Stimulated activated CD8-positive, alpha-beta memory T cell treated with anti-CD3 and anti-CD28 coated beads, Interleukin-15, amount 100 ng/mL, for 48 hours (primary cell): ENCODE data around the gene ACSS1.

Source experiments
- DNase-seq, 2 donors: peaks; one replicate each; pipeline ENCODE4 v3.0.0-alpha.2; 2020; ENCODE audit warnings: low read depth in 2 of 2

The ACSS1 gene

GRCh38 chr20:25030649-25031207 is 27.2 kb downstream of the ACSS1 start:
- DNase-seq: no peak

DNA sequence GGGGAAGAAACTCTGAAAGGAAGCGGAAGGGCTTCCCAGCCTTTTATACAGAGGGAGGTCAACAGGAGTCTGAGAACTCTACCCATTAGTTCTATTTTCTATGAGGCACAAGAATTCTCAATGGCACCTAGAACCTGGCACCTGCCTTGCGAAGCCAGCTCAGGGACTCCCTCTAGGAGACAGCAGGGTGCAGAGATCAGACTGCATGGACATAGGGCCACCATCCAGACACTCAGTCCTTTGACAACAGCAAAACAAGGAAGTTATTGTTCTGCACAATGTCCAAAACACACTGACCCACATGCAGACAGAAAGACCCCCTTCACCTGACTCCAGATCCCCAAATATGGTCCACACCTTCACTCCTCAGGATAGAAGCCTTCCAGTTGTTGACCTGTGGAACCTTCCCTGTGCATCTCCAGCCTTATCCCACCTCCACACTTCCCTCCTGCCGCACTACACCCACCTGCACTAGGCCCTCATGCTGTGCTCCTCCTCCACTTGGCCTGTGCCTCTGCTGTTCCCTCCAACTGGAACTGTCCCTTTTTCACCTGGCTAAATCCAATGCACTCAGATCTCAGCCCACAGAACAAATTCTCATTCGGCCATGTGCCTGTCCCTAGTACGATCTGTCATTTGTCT is 27.8 kb downstream of the ACSS1 start:
- DNase-seq: no peak

GRCh38 chr20:25025986-25026605 is 31.8 kb downstream of the ACSS1 start:
- no peak for DNase-seq

- DNase-seq: no peak
These were observed 32.7 kb downstream of the ACSS1 start for GRCh38 chr20:25025091-25025861.

- no peak for DNase-seq
These were observed 33.8 kb downstream of the ACSS1 start for GRCh38 chr20:25024171-25024570.

- DNase-seq: no peak
These were observed 34.6 kb downstream of the ACSS1 start for GRCh38 chr20:25023356-25023755.

GRCh38 chr20:25022680-25023079 is 35.3 kb downstream of the ACSS1 start:
- DNase-seq: no peak

DNA sequence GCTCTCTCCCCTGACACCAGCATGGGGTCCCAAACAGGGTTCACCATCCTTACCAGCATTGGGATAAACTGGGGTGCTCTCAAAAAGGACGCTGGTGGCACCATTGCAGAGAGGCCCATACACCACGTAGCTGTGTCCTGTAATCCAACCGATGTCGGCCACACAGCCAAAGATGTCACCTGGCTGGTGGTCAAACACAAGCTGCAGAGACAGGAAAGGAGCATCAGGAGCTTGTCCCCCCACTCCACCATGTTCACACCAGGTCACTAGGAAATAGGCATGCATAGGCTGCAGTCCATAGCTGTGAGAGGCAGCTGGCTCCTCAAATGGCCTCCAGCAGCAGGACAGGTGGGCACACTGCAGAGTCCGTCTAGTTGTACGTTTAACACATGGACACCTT is 36.6 kb downstream of the ACSS1 start:
- DNase-seq: no peak

GRCh38 chr20:25020901-25021301 is 37.0 kb downstream of the ACSS1 start:
- DNase-seq: no peak

GRCh38 chr20:25020345-25020744 is 37.6 kb downstream of the ACSS1 start:
- no peak for DNase-seq

GRCh38 chr20:25019381-25020155 is 38.4 kb downstream of the ACSS1 start:
- no peak for DNase-seq

DNA sequence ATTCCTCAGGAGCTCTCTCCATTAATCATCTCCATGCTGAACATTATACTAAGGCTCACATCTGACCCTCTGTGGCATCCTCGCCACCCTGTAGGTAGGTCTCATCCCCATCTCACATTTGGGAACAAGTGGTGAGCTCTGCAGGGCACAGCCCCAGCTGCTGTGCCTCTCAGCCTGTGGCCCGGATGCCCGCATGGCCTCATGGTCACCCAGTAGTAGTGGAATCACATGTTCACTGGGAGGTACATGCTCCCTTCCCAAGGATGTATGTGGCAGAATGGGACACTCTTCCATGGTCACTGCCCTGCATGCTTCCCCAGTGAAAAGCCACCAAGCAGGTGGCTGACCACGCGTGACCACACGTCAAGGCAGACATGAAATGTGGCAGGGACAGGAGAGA is 39.1 kb downstream of the ACSS1 start:
- no peak for DNase-seq

GRCh38 chr20:25018425-25018824 is 39.5 kb downstream of the ACSS1 start:
- DNase-seq: no peak

GRCh38 chr20:25017257-25017803 is 40.6 kb downstream of the ACSS1 start:
- no peak for DNase-seq

GRCh38 chr20:25016471-25016870 is 41.5 kb downstream of the ACSS1 start:
- DNase-seq: no peak

DNA sequence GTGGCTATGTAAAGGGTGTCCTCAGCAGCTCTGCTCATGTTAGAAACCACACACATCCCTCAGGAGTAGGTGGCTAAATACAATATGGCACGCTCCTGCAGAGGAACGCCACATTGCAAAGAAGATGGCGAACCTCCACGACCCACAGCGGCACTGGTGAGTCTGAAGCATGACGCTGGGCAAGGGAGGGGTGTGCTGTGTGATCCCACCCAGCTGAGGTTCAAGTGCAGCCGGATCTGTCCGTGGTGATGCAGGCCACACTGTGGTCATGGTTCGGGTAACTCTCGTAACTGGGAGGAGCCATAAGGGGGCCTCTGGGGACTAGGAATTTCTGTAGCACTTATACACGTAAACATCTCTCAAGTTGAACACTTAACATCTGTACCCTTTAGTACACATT is 42.0 kb downstream of the ACSS1 start:
- no peak for DNase-seq

- DNase-seq: no peak
These were observed 43.1 kb downstream of the ACSS1 start for GRCh38 chr20:25014816-25015215.

GRCh38 chr20:25013478-25014380 is 44.2 kb downstream of the ACSS1 start:
- DNase-seq: no peak

DNA sequence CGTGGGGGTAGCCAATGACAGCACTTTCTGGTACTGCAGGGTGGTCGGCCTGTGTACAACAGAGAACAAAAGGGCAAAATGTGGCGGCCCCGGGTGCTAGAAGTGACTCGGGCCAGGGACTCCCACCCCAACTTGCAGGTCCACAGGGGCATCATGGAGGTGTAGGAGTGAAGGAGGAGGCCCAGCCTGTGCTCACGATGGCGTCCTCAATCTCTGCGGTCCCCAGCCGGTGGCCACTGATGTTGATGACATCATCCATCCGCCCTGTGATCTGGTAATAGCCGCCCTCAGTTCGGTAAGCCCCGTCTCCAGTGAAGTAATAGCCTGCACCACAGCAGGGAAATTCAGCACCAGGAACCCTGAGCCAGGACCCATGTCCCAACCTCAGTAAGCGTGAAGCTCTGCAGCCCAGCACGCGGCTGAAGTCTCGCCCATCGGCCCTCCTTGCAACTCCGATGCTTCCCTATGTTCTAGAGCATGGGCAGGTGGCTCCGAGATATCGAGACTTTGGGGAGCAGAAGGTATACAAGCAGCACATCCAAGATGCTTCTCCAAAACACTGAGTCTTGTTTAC is 45.2 kb downstream of the ACSS1 start:
- DNase-seq: no peak

DNA sequence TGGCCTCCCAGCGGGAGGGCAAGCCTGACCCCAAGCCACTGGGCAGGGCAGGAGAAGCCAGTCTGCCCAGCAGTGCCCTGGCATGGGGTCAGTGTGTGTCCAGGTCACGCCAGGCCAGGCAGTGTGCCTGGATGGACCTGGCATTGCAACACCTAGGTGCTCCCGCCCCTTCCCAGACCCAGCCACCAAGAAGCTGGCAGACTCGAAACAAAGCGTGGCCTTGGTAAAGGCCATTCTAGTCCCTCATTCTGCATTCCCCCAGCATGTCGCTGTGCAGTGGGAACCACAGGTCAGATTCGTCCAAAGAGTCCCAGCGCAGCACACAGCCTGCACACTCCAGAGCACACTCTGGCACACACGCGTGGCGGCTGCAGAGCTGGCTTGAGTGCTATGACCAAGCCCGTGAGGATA is 46.1 kb downstream of the ACSS1 start:
- no peak for DNase-seq
